Smooth muscle cell (in vitro differentiated cells): ENCODE results near the gene NUBP2. TPM values are rescaled to one million over a fixed set of nuclear protein-coding genes. Genes with fewer than 3 reads are reported as not detected.

Source experiments
- DNase-seq: peaks from one replicate; lab custom pipeline; 2025; ENCODE audit not compliant: unreplicated experiment; lab: John Stamatoyannopoulos, UW
- H2AFZ ChIP-seq: fragments of 200-600 bp; sonication (generic); 2 replicates; pipeline ENCODE4 v1.6.0; 2016; ENCODE audit warnings: antibody characterized with exemption, low read depth, mild to moderate bottlenecking
- H3F3A ChIP-seq: fragments of 200-600 bp; sonication (generic); 2 replicates; pipeline ENCODE4 v1.6.0; 2017; ENCODE audit warnings: antibody characterized with exemption, low read depth
- H3K27ac ChIP-seq: fragments of 200-600 bp; sonication (generic); 2 replicates; pipeline ENCODE4 v1.5.1; 2016; ENCODE audit warnings: low read depth, mild to moderate bottlenecking
- H3K27me3 ChIP-seq: fragments of 200-600 bp; sonication (generic); 2 replicates; pipeline ENCODE4 v1.6.1; 2016; ENCODE audit warnings: low read depth, mild to moderate bottlenecking
- H3K36me3 ChIP-seq: fragments of 200-600 bp; sonication (generic); 2 replicates; pipeline ENCODE4 v1.5.1; 2016; ENCODE audit warnings: low read depth
- H3K4me1 ChIP-seq: fragments of 200-600 bp; sonication (generic); 2 replicates; pipeline ENCODE4 v1.5.1; 2016; ENCODE audit warnings: low read depth
- H3K4me2 ChIP-seq: fragments of 200-600 bp; sonication (generic); 2 replicates; pipeline ENCODE4 v1.6.0; 2016; ENCODE audit warnings: mild to moderate bottlenecking
- H3K4me3 ChIP-seq: fragments of 200-600 bp; sonication (generic); 2 replicates; pipeline ENCODE4 v1.5.1; 2016; ENCODE audit warnings: mild to moderate bottlenecking
- H3K79me2 ChIP-seq: fragments of 200-600 bp; sonication (generic); 2 replicates; pipeline ENCODE4 v1.6.0; 2016; ENCODE audit warnings: low read depth, mild to moderate bottlenecking
- H3K9ac ChIP-seq: fragments of 200-600 bp; sonication (generic); 2 replicates; pipeline ENCODE4 v1.6.0; 2016; ENCODE audit warnings: low read depth
- H3K9me3 ChIP-seq: fragments of 200-600 bp; sonication (generic); replicated peaks from 2 replicates; pipeline ENCODE4 v1.5.1; 2016; ENCODE audit warnings: low read depth
- H4K20me1 ChIP-seq: fragments of 200-600 bp; sonication (generic); 2 replicates; pipeline ENCODE4 v1.6.0; 2016; ENCODE audit warnings: low read depth
- WGBS: methylation state at CpG from one replicate; pipeline ENCODE4 v1.1.7; 2016; ENCODE audit warnings: low lambda C conversion rate; 5-methylcytosine and 5-hydroxymethylcytosine counted together
- polyA plus RNA-seq: library from polyadenylated mRNA; unstranded; fragments of >200 nt; fragmentation: Nextera tagmentation; extraction: Ambion mirVana; gene quantifications from 2 replicates; pipeline ENCODE4 v1.2.1, GENCODE V29; 2016
- total RNA-seq: library from RNA; depleted of rRNA; stranded (reverse); fragments of >200 nt; gene quantifications from 2 replicates; pipeline ENCODE4 v1.2.3, GENCODE V29; 2014
- TF ChIP-seq, protein P1 (sequence below): fragments of 200-600 bp; sonication (generic); IDR thresholded peaks from 2 replicates; pipeline ENCODE4 v1.5.1; 2017; ENCODE audit warnings: borderline replicate concordance, mild to moderate bottlenecking, antibody characterized with exemption; ENCODE audit not compliant: insufficient read depth, poor library complexity, severe bottlenecking

NUBP2 gene
- total and polyA plus RNA-seq, 2 experiments from 2014 or later, result 48.0 to 80.8 TPM

DNA sequence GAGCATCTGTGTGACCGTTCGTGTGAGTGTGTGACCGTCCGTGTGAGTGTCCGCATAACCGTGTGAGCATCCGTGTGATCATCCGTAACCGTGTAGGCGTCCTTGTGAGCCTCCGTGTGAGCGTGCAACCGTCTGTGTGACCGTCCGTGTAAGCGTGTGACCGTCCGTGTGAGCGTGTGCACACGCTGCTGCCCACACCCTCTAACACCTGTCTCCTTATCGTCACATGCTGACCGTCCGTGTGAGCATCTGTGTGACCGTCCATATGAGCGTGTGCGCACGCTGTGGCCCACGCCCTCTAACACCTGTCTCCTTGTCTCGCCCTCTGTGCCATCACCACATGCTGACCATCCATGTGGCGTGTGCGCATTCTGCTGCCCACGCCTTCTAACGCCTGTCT, 42.5 kb upstream of the NUBP2 start:
- WGBS, result 97% methylated on average over 33 of the region's 33 CpGs
- H3K9ac ChIP-seq, result no peak overlapping the region
- H3K4me2 ChIP-seq, result no peak overlapping the region
- TF ChIP-seq, protein P1, sequence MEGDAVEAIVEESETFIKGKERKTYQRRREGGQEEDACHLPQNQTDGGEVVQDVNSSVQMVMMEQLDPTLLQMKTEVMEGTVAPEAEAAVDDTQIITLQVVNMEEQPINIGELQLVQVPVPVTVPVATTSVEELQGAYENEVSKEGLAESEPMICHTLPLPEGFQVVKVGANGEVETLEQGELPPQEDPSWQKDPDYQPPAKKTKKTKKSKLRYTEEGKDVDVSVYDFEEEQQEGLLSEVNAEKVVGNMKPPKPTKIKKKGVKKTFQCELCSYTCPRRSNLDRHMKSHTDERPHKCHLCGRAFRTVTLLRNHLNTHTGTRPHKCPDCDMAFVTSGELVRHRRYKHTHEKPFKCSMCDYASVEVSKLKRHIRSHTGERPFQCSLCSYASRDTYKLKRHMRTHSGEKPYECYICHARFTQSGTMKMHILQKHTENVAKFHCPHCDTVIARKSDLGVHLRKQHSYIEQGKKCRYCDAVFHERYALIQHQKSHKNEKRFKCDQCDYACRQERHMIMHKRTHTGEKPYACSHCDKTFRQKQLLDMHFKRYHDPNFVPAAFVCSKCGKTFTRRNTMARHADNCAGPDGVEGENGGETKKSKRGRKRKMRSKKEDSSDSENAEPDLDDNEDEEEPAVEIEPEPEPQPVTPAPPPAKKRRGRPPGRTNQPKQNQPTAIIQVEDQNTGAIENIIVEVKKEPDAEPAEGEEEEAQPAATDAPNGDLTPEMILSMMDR, result no peak
- no peak overlapping the region for H2AFZ ChIP-seq
- no peaks in the 10 kb centered on the region for H3K27me3 ChIP-seq
- peaks cover 3% of the 10 kb centered on the region for H4K20me1 ChIP-seq
- no peak overlapping the region for H3K4me3 ChIP-seq
- no peaks in the 10 kb centered on the region for H3K9me3 ChIP-seq
- no peak overlapping the region for H3K27ac ChIP-seq
- H3K4me1 ChIP-seq, result no peaks in the 10 kb centered on the region
- no peaks in the 10 kb centered on the region for H3K36me3 ChIP-seq
- no peak for DNase-seq
- peaks cover 12% of the 10 kb centered on the region for H3F3A ChIP-seq
- H3K79me2 ChIP-seq, result no peaks in the 10 kb centered on the region

DNA sequence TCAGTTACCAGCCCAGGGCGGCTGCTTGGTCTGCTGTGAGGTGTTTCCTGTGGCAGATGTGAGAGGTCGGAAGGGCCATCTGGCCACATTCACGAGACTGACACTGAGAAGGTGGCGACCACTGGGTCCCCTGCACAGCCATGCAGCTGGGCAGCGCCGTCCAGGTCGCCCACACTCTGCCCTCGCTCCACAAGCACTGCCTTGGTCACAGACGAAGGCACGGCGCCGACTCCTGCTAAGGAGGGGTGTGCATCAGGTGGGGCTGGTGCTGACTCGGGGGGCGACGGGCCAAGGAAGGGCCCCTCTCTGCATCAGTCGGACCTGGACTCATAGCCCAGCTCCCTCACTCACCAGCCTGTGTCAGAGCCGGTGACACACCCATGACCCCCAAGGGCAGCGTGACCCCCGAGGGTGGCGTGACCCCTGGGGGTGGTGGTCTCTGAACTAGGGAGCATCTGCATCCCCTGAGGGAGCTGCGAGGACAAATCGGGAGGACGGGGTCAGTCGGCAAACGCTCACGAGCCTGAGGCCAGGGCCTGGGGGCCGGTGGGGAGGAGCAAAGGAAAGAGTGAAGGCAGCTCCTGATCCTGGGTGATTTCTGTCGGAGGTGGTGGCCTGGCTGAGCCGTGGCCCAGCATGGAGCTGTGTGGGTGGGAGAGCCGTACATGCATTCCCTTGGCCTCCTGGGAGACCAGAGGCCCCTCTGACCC, 41.8 kb upstream of the NUBP2 start:
- Histone ChIP-seq H3K36me3 (no peaks in the 10 kb centered on the region), H4K20me1 (no peaks in the 10 kb centered on the region), H3K9me3 (no peaks in the 10 kb centered on the region), H2AFZ (no peak overlapping the region), H3K4me2 (no peak overlapping the region), H3K4me3 (no peak overlapping the region), H3F3A (peaks cover 6% of the 10 kb centered on the region), H3K79me2 (no peaks in the 10 kb centered on the region), H3K27me3 (no peaks in the 10 kb centered on the region), H3K9ac (no peak overlapping the region), H3K27ac (no peak overlapping the region), H3K4me1 (no peaks in the 10 kb centered on the region)
- TF ChIP-seq, protein P1, result no peak
- DNase-seq, result no peak
- 99% methylated on average over 29 of the region's 30 CpGs for WGBS

DNA sequence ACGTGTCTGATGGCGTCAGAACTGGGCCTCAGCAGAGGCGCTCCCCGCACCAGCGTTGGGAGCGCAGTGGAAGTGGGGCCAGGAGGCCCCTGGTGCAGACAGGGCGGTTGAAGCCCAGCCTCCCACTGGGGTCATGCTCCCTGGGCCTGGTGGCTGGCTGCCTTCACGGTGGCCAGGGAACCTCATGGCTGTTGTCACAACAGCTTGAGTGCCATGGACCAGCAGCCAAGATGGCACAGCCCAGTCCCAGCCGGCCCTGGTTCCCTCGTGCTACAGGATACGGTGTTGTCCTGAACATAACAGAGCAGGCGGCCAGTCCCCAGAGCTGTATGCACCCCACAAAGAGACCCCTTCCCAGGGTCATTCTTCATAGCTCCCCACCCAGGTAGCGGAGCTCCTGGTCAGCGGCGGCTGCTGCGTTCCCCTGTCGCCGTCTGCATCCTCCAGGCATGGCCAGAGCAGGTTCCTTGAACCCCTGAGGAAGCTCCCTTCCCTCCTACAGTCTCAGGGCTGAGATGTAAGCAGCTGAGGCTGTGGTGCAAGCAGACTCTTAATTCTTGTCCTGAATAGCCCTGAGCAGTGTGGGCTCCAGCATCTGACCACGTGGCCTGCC, 41.1 kb upstream of the NUBP2 start:
- no peak overlapping the region for H3K4me2 ChIP-seq
- no peak overlapping the region for H3K4me3 ChIP-seq
- H3K36me3 ChIP-seq, result no peaks in the 10 kb centered on the region
- H3K27me3 ChIP-seq, result no peaks in the 10 kb centered on the region
- H3F3A ChIP-seq, result peaks cover 6% of the 10 kb centered on the region
- H3K9ac ChIP-seq, result no peak overlapping the region
- H3K27ac ChIP-seq, result no peak overlapping the region
- no peak overlapping the region for H2AFZ ChIP-seq
- H4K20me1 ChIP-seq, result no peaks in the 10 kb centered on the region
- no peaks in the 10 kb centered on the region for H3K79me2 ChIP-seq
- no peaks in the 10 kb centered on the region for H3K9me3 ChIP-seq
- DNase-seq, result no peak
- no peaks in the 10 kb centered on the region for H3K4me1 ChIP-seq
- WGBS, result 97% methylated on average over 19 of the region's 19 CpGs
- TF ChIP-seq, protein P1, result no peak
